Measurements from ENCODE around the gene DNASE2B. TPM values are rescaled to one million over a fixed set of nuclear protein-coding genes. Genes with fewer than 3 reads are reported as not detected.

The DNASE2B gene
- total and polyA plus RNA-seq, 2 donors from 2014 or later: not detected

DNA sequence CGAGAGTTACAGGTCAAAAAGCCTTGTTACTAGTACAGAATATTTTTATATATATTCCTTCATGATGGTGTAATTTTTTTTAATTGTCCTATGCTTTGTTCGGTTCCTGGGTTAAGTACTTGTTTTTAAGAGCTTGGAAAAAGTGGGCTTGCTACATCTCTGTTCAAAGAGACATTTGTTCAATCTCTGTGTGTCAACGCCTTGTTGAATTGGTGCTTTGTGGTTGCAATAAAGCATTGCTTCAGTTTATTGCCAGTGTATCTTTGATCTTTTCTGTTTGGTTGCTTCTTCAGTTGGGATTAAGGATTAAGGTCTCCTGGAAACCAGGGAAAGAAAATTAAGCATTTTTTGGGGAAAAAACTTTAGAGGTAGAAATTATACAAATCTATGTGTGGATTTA, 47.7 kb upstream of the DNASE2B start:
- H3K27ac ChIP-seq (ENCODE audit: low read depth in 2 of 2, low read length in 2 of 2): no peak overlapping the region
- H3K4me1 ChIP-seq (ENCODE audit: control insufficient read depth in 2 of 3, insufficient read depth in 2 of 3, low read depth in 1 of 3, low read length in 3 of 3): no peaks in the 10 kb centered on the region
- FAIRE-seq (no peak), DNase-seq (no peak)
- H3K9me3 ChIP-seq (ENCODE audit: control insufficient read depth in 2 of 3, insufficient read depth in 1 of 3, low read length in 3 of 3): no peaks in the 10 kb centered on the region
- no peaks in the 10 kb centered on the region for H3K27me3 ChIP-seq (ENCODE audit: control insufficient read depth, insufficient read depth, low read length)
- no peak overlapping the region for H3K4me3 ChIP-seq (ENCODE audit: low read length in 3 of 3)
- H3K36me3 ChIP-seq (ENCODE audit: control insufficient read depth in 2 of 3, insufficient read depth in 3 of 3, low read length in 3 of 3): no peaks in the 10 kb centered on the region
- no peak overlapping the region for H3K9ac ChIP-seq (ENCODE audit: low read length in 3 of 3)
- intact Hi-C loops (cut with DNase I): no loop called here
- TF ChIP-seq, protein P1, sequence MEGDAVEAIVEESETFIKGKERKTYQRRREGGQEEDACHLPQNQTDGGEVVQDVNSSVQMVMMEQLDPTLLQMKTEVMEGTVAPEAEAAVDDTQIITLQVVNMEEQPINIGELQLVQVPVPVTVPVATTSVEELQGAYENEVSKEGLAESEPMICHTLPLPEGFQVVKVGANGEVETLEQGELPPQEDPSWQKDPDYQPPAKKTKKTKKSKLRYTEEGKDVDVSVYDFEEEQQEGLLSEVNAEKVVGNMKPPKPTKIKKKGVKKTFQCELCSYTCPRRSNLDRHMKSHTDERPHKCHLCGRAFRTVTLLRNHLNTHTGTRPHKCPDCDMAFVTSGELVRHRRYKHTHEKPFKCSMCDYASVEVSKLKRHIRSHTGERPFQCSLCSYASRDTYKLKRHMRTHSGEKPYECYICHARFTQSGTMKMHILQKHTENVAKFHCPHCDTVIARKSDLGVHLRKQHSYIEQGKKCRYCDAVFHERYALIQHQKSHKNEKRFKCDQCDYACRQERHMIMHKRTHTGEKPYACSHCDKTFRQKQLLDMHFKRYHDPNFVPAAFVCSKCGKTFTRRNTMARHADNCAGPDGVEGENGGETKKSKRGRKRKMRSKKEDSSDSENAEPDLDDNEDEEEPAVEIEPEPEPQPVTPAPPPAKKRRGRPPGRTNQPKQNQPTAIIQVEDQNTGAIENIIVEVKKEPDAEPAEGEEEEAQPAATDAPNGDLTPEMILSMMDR (IDR thresholded peaks at IDR 0.05; ENCODE audit: borderline replicate concordance, extremely low read depth, insufficient read depth): no peak

DNA sequence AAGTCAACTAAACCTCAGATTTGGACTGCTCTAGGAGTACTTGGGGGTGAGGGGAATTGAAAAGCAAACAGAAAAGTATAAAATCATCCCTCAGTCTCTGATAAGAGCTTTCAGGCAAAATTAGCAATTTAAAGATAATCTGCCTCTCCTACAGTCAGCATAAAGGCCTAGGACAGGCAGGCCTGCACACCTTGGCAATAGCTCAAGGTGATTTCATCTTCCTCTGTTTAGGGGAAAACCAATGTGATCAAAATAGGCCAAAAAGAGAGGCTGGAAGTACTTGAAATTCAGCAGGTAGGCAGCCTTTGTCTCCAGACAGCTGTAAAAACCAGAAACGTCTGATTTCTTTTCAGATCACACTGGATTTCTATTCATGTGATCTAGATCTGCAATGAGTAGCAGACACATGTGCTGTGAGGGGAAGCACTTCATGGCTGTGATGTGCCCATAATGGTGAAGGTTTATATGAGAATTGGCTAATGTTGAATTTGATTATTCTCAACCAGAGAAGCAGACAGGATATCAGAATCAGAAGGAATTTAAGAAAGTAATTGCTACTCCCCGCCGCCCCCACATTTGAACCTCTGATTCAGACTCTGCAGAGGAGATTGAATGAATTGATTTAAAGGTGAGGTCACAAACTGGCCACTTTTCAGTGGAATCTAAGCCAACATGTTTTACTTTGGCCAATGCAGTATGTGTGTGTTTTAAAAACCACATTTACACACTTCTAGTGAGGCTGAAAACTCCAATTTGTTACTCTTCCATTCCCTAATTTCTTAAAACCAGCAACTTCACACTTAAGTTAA, 45.8 kb upstream of the DNASE2B start:
- Histone ChIP-seq H3K4me3 (ENCODE audit: low read length in 3 of 3) (no peak overlapping the region), H3K4me1 (ENCODE audit: control insufficient read depth in 2 of 3, insufficient read depth in 2 of 3, low read depth in 1 of 3, low read length in 3 of 3) (no peaks in the 10 kb centered on the region), H3K27me3 (ENCODE audit: control insufficient read depth, insufficient read depth, low read length) (no peaks in the 10 kb centered on the region), H3K27ac (ENCODE audit: low read depth in 2 of 2, low read length in 2 of 2) (no peak overlapping the region), H3K9ac (ENCODE audit: low read length in 3 of 3) (no peak overlapping the region), H3K36me3 (ENCODE audit: control insufficient read depth in 2 of 3, insufficient read depth in 3 of 3, low read length in 3 of 3) (no peaks in the 10 kb centered on the region), H3K9me3 (ENCODE audit: control insufficient read depth in 2 of 3, insufficient read depth in 1 of 3, low read length in 3 of 3) (no peaks in the 10 kb centered on the region)
- DNase-seq (no peak), FAIRE-seq (no peak)
- TF ChIP-seq, protein P1 (IDR thresholded peaks at IDR 0.05; ENCODE audit: borderline replicate concordance, extremely low read depth, insufficient read depth): no peak
- intact Hi-C loops (cut with DNase I): no loop called here

DNA sequence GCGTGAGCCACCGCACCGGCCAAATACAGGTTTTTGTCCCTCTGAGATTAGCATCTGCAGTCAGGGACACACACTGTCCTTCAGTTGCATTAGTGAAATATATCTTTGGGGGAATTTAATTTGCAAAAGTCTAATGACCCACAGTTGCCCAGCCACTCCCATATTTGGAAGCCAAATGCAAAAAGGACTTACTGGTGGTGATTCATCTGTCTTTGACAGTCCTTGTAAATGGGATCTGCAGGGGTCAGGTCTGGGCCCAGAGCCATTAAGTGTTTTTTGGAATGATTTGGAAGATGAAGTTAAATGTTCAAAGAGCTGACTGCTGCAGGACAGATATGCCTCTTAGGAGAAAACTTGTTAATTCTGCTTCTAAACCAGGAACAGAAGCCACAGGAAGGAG, 44.6 kb upstream of the DNASE2B start:
- no peak overlapping the region for H3K4me3 ChIP-seq (ENCODE audit: low read length in 3 of 3)
- H3K36me3 ChIP-seq (ENCODE audit: control insufficient read depth in 2 of 3, insufficient read depth in 3 of 3, low read length in 3 of 3): no peaks in the 10 kb centered on the region
- TF ChIP-seq, protein P1 (IDR thresholded peaks at IDR 0.05; ENCODE audit: borderline replicate concordance, extremely low read depth, insufficient read depth): no peak
- FAIRE-seq (no peak), DNase-seq (no peak)
- intact Hi-C loops (cut with DNase I): no loop called here
- H3K27ac ChIP-seq (ENCODE audit: low read depth in 2 of 2, low read length in 2 of 2): no peak overlapping the region
- no peaks in the 10 kb centered on the region for H3K27me3 ChIP-seq (ENCODE audit: control insufficient read depth, insufficient read depth, low read length)
- no peak overlapping the region for H3K9ac ChIP-seq (ENCODE audit: low read length in 3 of 3)
- no peaks in the 10 kb centered on the region for H3K4me1 ChIP-seq (ENCODE audit: control insufficient read depth in 2 of 3, insufficient read depth in 2 of 3, low read depth in 1 of 3, low read length in 3 of 3)
- H3K9me3 ChIP-seq (ENCODE audit: control insufficient read depth in 2 of 3, insufficient read depth in 1 of 3, low read length in 3 of 3): no peaks in the 10 kb centered on the region
